Activated T-cell treated with anti-CD3 and anti-CD28 coated beads, Interleukin-2, amount 50 U/mL, for 4 hours (primary cell): ENCODE measurements around the gene PRR33. TPM values are rescaled to one million over a fixed set of nuclear protein-coding genes. Genes with fewer than 3 reads are reported as not detected.
"Not testable (repeated sequence)": the region's sequence is repeated elsewhere in the genome, so short reads cannot be mapped to it uniquely, and the experiment has no call there.

ENCODE experiments used
- ATAC-seq, 2 donors: fragments of 200-7000 bp; cut with Tn5 transposase; one replicate each; pipeline ENCODE4 v1.10.0; 2021
- DNase-seq: peaks from one replicate; pipeline ENCODE4 v3.0.0-alpha.2; 2020
- H3K27me3 Mint-ChIP-seq: one replicate; pipeline ENCODE4 v1.8.0; 2021; ENCODE audit warnings: low read depth, mixed read lengths
- H3K36me3 Mint-ChIP-seq: one replicate; pipeline ENCODE4 v1.8.0; 2022; ENCODE audit warnings: mixed read lengths; ENCODE audit not compliant: insufficient read depth
- H3K4me1 Mint-ChIP-seq: one replicate; pipeline ENCODE4 v1.8.0; 2021; ENCODE audit warnings: low read depth, mixed read lengths
- H3K4me3 Mint-ChIP-seq: one replicate; pipeline ENCODE4 v1.8.0; 2021; ENCODE audit warnings: mild to moderate bottlenecking, moderate library complexity, mixed read lengths
- H3K9me3 Mint-ChIP-seq: one replicate; pipeline ENCODE4 v1.8.0; 2021; ENCODE audit warnings: mixed read lengths
- total RNA-seq, 3 donors: library from RNA; stranded (reverse); gene quantifications; one replicate each; pipeline ENCODE4 v1.2.1, GENCODE V29; 2021

Gene PRR33
- total RNA-seq, 3 donors from 2014 or later: 0.08 to 0.20 TPM; not detected in 1

DNA sequence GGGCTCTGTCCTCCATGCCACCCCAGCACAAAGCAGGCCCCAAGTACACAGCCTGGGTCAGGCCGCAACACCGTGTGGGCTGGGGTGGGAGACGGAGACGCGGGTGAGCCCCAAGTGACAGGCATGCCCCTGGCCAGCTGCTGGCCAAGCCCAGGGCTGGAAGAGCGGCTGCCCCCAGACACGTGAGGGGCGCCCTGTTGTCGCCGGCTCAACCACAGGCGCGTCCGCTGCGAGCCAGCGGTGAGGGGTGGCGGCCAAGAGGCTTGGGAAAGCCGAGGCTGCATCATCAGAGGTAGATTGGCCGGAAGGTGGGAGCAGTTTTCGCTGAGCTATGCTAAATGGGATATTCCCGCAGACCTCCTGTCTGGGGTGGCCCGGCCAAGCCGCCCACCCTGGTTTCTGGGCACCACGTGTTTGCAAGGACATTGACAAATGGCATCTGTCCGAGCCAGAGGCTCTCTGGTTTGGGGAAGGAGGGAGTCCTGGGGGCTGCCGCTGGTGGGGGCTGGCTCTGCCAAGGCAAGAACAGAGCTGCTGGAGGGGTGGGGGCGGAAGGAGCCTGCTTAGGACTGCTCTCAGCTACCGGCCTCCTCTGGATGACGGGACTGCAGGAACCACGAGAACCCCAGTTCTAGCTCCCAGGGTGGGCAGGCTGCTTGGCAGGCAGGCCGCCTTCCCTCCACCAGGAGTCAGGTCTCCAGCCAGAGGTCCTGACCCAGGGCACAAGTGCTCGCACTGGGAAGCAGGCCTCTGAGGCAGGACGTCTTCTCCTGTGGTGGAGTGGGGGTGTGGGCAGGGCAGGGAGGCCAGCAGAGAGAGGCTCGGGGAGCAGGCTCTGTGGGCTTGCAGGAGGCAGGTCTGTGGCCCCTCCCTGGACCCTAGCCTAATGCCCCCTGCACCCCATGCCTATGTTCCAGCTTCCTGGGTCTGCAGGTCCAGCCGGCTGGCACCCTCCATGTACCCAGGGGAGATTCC lies 552 bp downstream of the PRR33 start:
- H3K4me3 Mint-ChIP-seq: peak overlapping the region; percentile 62
- DNase-seq: no peak
- H3K27me3 Mint-ChIP-seq: no peaks in the 10 kb centered on the region
- peaks cover 36% of the 10 kb centered on the region for H3K4me1 Mint-ChIP-seq
- ATAC-seq: no peak
- H3K36me3 Mint-ChIP-seq: no peaks in the 10 kb centered on the region
- no peaks in the 10 kb centered on the region for H3K9me3 Mint-ChIP-seq

DNA sequence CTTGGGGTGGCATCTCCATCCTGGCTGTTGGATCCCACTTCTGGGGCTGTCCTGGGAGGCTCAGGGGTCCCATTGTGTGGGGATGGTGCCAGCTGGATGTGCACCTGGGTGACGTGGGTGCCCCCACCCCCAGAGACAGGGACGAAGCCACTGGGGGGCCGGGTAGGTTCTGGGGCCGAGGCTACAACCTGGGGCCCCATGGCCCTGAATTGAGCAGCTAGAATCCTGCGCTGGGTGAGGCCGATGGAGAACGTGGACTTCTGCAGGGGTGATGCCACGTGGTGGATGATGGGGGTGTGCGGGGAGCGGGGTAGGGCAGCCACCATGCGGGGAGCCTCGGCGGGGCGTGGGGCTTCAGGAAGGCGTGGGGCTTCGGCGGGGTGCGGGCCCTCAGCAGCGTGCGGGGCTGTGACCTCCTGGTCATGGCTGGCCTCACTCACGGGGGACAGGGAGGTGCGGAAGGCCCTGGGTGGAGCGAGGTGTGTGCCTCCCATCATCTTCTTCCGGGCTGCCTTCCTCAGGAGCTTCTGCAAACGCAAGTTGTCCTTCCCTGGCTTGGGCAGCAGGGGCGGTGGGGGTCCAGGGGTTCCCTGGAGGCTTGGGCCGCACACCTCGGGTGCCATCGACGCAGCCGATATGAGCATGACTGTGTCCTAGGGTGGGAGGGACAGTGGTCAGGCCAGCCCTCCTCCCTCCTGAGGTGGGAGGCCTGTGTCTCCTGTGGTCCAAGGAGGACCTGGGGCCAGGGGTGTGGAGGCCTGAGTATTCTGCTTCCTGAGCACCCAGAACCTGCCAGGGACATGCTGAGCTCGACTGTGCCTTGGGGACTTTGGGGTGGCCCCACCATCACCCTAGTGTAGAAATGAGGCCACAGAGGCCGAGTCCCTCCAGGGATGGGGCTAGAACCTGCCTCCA lies 1.5 kb downstream of the PRR33 start:
- no peaks in the 10 kb centered on the region for H3K9me3 Mint-ChIP-seq
- ATAC-seq (peak; percentile 15 to 20), DNase-seq (no peak)
- H3K4me3 Mint-ChIP-seq: peak overlapping the region; percentile 62
- no peaks in the 10 kb centered on the region for H3K27me3 Mint-ChIP-seq
- peaks cover 36% of the 10 kb centered on the region for H3K4me1 Mint-ChIP-seq
- no peaks in the 10 kb centered on the region for H3K36me3 Mint-ChIP-seq

DNA sequence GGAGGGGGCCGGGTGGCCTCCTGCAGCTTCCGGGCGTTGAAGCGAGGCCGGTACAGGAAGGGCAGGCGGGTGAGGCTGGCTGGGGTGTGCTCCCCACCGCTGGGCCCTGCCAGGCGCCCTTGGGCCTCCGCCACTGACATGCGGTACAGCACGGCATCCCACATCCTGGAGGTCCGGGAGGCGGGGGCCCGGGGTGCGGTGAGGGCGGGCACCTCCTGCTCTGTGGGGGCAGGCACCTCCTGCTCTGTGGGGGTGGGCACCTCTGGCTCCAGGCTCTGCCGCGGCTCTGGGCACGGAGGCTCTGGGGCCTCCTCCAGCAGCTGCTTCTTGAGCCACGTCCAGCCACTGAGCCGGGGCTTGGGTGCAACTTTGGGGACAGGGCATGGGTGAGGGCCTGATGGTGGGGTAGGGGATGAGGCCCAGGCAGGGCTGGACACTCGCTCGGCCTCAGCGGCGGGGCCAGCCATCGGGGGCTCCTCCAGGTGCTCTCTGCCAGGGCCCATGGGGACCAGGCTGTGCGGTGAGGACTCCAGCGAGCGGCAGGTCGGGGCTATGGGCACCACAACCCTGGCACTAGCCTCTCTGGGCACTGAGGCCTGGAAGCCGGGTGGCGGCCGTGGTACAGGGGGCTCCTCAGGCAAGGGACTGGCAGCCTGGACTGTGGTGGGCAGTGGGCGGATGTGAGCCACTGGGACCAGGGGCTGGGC lies 2.3 kb downstream of the PRR33 start:
- Mint-ChIP-seq H3K36me3 (no peaks in the 10 kb centered on the region), H3K27me3 (no peaks in the 10 kb centered on the region), H3K4me1 (peaks cover 36% of the 10 kb centered on the region), H3K4me3 (peak overlapping the region; percentile 62), H3K9me3 (no peaks in the 10 kb centered on the region)
- DNase-seq (peak; percentile 55), ATAC-seq (peak; percentile 74 to 79)

DNA sequence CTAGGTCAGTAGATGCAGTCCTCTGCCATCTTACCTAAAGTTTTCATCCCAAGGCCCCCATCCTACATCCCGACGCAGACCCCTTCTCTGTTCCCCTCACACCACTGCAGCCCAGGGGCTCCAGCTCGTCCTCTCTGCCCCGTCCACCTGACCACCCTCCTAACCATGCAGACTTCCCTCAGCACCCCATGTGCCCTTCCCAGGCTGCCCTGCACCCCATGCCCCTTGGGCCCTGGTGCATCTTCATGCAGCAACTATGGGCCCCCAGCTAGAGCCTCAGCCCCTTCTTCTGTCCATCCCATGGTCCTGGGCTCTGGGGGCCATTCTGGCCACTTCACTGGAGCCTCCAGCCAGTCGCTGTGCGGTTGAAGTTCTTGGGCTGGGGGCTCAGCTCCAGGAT lies 2.9 kb downstream of the PRR33 start:
- peak overlapping the region; percentile 51 for H3K4me3 Mint-ChIP-seq
- no peaks in the 10 kb centered on the region for H3K36me3 Mint-ChIP-seq
- peaks cover 36% of the 10 kb centered on the region for H3K4me1 Mint-ChIP-seq
- DNase-seq (no peak), ATAC-seq (peak in 1 of 2 donors; percentile 4)
- H3K27me3 Mint-ChIP-seq: no peaks in the 10 kb centered on the region
- H3K9me3 Mint-ChIP-seq: no peaks in the 10 kb centered on the region

DNA sequence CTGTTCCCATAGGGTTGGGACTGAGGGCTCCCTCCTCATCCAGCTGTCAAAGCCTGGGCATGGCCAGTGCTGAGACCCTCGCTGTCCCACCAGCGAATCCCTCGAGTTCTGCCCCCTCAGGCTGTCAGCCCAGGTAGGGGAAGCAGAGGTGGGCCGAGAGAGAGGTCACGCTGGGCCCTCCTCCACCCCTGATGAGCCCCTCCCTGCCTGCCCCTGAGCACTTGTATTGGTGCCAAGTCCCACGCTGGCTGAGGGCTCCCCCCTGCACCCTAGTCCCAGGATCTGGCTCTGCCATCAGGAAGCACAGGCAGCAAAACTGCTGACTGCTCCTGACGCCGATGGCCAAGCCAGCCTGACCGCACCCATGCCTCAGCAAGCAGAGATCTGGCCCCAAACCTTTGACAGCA lies 3.3 kb downstream of the PRR33 start:
- no peak for DNase-seq
- no peaks in the 10 kb centered on the region for H3K27me3 Mint-ChIP-seq
- H3K4me3 Mint-ChIP-seq: no peak overlapping the region
- peaks cover 33% of the 10 kb centered on the region for H3K4me1 Mint-ChIP-seq
- ATAC-seq: no peak
- no peaks in the 10 kb centered on the region for H3K36me3 Mint-ChIP-seq
- H3K9me3 Mint-ChIP-seq: no peaks in the 10 kb centered on the region

DNA sequence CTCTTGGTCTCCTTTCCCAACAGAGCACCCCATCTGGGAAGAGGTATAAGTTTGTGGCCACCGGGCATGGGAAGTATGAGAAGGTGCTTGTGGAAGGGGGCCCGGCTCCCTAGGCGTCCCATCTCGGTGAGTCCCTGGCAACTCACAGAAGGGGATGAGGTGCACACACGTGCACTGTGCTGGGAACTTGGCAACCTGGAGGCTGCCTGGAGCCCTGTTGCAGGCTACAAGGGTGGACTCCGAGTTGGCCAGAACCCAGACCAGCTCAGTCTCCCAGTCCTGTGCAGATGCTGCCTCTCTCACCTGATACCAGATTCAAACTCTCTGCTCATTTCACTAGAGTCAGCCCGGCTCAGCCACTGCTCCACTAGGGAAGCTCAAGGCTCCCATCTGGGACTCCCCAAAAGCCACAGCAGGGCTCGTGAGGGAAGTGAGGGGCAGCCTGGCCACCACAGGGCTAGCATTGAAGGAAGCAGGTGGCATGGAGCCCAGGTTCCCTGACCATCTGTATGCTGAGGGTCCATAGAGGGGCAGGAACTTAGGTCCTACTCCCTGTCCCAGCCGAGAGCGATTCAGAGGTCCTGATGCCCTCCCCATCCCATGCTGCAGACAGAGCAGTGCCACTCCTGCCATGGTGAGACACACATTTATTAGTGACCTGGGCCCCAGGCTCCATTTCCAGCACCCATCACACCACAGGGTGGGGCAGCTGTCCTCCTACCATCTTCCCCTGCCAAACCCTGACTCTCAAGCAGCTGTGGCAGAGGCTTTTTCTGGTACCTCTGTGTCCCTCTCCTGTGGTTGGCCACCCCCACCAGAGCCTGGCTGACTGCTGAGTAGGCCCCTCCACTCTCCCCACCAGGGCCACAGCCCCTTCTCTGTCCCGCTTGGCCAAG lies 4.0 kb downstream of the PRR33 start:
- ATAC-seq: no peak
- no peak for DNase-seq
- Mint-ChIP-seq H3K27me3 (no peaks in the 10 kb centered on the region), H3K36me3 (no peaks in the 10 kb centered on the region), H3K4me3 (no peak overlapping the region), H3K9me3 (no peaks in the 10 kb centered on the region), H3K4me1 (peaks cover 33% of the 10 kb centered on the region)

DNA sequence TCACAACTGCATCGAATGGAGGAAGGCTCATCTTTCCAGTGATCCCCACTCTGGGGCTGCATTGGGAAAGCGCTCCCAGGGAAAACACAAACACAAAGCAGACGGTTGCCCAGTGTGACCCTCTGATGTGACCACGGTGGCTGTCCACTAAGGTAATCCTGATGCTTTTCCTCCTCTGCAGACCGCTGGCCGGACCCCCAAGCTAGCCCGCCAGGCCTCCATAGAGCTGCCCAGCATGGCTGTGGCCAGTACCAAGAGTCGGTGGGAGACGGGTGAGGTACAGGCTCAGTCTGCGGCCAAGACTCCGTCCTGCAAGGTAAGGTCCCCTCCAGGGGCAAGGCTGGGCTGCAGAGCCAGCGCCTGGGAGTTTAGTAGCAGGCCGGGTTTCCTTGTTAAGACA lies 5.1 kb downstream of the PRR33 start:
- ATAC-seq, DNase-seq, H3K9me3 Mint-ChIP-seq, H3K4me3 Mint-ChIP-seq, H3K36me3 Mint-ChIP-seq, H3K27me3 Mint-ChIP-seq: not testable (repeated sequence)
- H3K4me1 Mint-ChIP-seq: peaks cover 30% of the 10 kb centered on the region

DNA sequence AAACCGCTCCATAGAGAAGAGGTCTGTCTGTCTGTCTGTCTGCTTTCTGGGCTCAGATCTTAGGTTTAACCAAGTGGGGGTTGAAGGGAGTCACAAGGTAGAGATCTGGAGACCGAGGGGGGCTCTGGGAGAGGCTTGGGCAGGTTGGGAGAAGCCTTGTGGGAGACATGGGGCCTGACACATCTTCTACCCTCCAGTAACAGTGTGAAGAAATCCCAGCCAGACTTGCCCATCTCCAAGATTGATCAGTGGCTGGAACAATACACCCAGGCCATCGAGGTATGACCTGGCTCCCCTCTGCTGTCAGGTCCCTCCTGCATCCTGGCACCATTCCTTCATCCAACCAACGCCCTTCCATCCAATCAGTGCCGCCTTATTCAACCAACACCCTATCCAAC lies 7.4 kb downstream of the PRR33 start:
- ATAC-seq (no peak), DNase-seq (no peak)
- Mint-ChIP-seq H3K4me3 (no peak overlapping the region), H3K4me1 (peaks cover 18% of the 10 kb centered on the region), H3K36me3 (no peaks in the 10 kb centered on the region), H3K27me3 (no peaks in the 10 kb centered on the region), H3K9me3 (no peaks in the 10 kb centered on the region)

DNA sequence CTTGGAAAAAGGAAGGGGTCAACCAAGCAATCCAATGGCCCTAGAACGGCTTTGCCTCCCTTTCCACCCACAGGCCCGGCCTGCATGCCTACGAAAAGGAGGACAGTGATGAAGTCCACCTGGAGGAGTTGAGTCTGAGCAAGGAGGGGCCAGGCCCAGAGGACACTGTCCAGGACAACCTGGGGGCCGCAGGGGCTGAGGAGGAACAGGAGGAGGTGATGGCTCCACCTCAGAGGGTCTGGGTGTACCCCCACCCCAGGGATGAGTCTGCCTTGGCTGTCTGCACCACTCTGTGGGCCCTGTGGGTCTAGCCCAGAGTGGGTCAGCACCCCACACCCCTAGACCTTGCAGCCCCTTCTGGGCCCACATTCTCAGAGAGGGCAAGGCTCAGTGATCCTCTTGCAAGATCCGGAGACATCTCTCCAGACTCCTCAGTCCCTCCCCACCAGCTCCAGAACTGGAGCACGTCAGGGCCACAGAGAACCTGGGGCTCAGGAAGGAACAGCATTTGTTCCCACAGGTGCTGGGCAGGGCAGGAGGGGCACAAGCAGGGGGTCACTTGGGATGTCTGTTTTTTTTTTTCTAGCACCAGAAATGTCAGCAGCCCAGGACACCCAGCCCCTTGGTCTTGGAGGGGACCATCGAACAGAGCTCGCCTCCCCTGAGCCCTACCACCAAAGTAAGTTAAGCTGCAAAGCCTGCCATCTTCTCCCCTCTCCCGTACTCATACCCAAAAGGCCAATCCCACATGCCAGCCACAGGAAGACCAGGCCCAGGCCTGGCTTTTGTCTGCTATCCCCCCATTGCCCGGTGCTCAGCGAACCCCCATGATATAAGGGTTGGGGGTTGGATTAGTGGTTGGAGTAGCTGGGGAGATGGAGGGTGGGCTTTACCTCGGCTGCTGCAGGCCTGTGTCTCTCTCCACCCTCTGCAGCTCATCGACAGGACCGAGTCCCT lies 8.1 kb downstream of the PRR33 start:
- H3K4me3 Mint-ChIP-seq: no peak overlapping the region
- H3K4me1 Mint-ChIP-seq: peaks cover 14% of the 10 kb centered on the region
- no peak for DNase-seq
- H3K36me3 Mint-ChIP-seq: no peaks in the 10 kb centered on the region
- no peaks in the 10 kb centered on the region for H3K27me3 Mint-ChIP-seq
- H3K9me3 Mint-ChIP-seq: no peaks in the 10 kb centered on the region
- no peak for ATAC-seq

DNA sequence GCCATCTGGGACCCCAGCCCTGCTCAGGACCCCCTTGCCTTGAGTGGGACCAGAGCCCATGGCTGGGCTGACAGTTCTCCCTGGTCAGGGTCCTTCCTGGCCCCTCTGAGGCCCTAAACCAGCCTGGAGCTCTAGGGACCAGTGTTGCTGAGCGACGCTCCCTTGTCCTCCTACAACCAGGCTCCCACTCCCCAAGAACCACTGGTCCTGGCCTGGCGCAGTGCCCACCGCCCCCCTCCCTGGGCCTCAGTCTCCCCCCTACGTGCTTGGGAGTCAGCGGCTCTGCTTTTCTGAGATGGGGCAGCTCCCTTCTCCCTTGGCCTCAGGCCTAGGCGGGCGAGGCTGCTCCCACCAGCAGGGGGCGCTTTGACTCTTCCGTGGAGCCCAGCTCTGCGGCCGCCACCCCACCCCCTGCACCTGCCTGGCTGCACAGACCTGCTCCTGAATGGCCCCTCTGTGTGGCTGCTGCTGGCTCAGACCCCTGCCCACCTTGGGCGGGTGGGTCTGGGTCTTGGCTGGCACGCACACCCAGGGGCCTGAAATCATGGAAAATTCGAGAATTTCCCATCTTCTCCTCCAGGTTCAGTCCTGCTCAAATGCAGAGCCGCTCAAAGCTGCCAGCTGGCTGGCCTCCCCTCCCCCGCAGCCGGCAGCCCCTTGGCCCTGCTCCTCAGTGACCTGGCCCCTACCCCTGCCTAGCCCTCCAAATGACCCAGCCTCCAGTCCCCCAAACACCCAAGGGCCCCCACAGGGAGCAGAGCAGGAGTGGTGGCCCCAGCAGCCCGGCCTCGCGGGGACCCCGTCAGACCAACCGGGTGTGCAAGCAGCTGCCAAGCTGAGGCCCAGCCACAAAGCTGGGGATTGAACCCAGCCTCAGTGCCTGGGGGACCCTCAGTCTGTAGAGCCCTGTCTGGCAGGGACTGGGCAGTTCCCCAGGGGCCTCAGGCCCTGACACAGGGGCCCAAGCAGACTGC lies 9.1 kb downstream of the PRR33 start:
- peaks cover 5% of the 10 kb centered on the region for H3K4me1 Mint-ChIP-seq
- no peaks in the 10 kb centered on the region for H3K36me3 Mint-ChIP-seq
- H3K27me3 Mint-ChIP-seq: no peaks in the 10 kb centered on the region
- no peaks in the 10 kb centered on the region for H3K9me3 Mint-ChIP-seq
- H3K4me3 Mint-ChIP-seq: no peak overlapping the region
- ATAC-seq: peak; percentile 92 to 97
- peak; percentile 83 for DNase-seq

DNA sequence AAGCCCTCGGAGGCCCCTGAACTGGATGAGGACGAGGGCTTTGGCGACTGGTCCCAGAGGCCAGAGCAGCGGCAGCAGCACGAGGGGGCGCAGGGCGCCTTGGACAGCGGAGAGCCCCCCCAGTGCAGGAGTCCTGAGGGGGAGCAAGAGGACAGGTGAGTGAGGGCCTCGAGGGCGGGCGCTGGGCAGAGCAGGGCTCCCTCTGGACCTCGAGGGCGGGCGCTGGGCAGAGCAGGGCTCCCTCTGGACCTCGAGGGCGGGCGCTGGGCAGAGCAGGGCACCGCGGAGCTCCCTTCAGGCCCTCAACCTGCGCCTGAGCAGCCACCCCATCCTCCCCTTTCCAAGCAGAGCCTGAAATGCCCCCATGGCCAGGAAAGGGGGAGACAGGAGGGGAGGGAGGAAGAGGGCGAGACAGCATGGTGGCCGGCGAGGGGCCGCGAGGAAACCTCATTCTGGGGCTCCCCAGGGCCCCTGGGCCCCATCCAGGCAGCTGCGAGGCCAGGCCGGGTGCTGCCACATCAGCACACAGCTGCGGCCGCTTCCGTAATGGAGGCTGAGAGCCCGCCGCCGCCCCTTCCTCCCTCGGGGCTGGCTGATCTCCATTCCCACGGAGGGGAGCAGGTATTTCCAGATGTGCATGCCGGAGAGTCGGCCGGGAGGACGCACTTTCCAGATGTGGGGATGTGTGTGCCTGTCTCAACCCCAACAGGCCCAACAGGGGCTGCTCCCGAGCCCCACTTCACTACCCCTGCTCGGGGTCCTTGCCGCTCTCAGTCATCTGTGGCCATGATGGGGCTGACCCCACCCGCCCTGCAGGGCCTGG lies 10.0 kb downstream of the PRR33 start:
- peak; percentile 8 to 21 for ATAC-seq
- peaks cover 3% of the 10 kb centered on the region for H3K4me1 Mint-ChIP-seq
- DNase-seq: no peak
- no peak overlapping the region for H3K4me3 Mint-ChIP-seq
- no peaks in the 10 kb centered on the region for H3K36me3 Mint-ChIP-seq
- no peaks in the 10 kb centered on the region for H3K9me3 Mint-ChIP-seq
- H3K27me3 Mint-ChIP-seq: no peaks in the 10 kb centered on the region
